GM18502 (cell line): Measurements from ENCODE around the gene BBIP1.
A peak's percentile ranks its signal among the peaks of the same experiment; 100 is the strongest.

Experiments
- ATAC-seq: cut with Tn5 transposase; IDR thresholded peaks from one replicate; pipeline ENCODE4 v1.9.1; 2021; ENCODE audit warnings: mild to moderate bottlenecking; ENCODE audit not compliant: unreplicated experiment, poor library complexity

BBIP1 gene

GRCh38 chr10:110892602-110893288 is 26.2 kb downstream of the BBIP1 start:
- ATAC-seq: no peak

- ATAC-seq: no peak
These were observed 31.4 kb downstream of the BBIP1 start for GRCh38 chr10:110887560-110887959.

GRCh38 chr10:110885932-110886674 is 32.9 kb downstream of the BBIP1 start:
- no peak for ATAC-seq

- no peak for ATAC-seq
These were observed 35.1 kb downstream of the BBIP1 start for GRCh38 chr10:110883924-110884323.

- no peak for ATAC-seq
These were observed 37.1 kb downstream of the BBIP1 start for GRCh38 chr10:110881905-110882304.

GRCh38 chr10:110881247-110881646 is 37.7 kb downstream of the BBIP1 start:
- no peak for ATAC-seq

- ATAC-seq: no peak
These were observed 39.0 kb downstream of the BBIP1 start for GRCh38 chr10:110880012-110880411.

GRCh38 chr10:110876788-110877187 is 42.2 kb downstream of the BBIP1 start:
- ATAC-seq: no peak

GRCh38 chr10:110876000-110876399 is 43.0 kb downstream of the BBIP1 start:
- ATAC-seq: no peak

GRCh38 chr10:110873951-110874350 is 45.0 kb downstream of the BBIP1 start:
- ATAC-seq: no peak

- ATAC-seq: no peak
These were observed 45.7 kb downstream of the BBIP1 start for GRCh38 chr10:110872984-110873923.

GRCh38 chr10:110872145-110872983 is 46.6 kb downstream of the BBIP1 start:
- ATAC-seq: peak; percentile 46

GRCh38 chr10:110871298-110872084 is 47.5 kb downstream of the BBIP1 start, which contains the start of gene PDCD4:
Gene PDCD4, plus strand, starts transcription at chr10:110871928. Its CDS starts 4,100 bp downstream, at chr10:110876028.
- peak; percentile 80 for ATAC-seq

GRCh38 chr10:110870823-110871297 is 48.1 kb downstream of the BBIP1 start:
- ATAC-seq: no peak

GRCh38 chr10:110868981-110869380 is 50.0 kb downstream of the BBIP1 start:
- no peak for ATAC-seq

- ATAC-seq: no peak
These were observed 51.0 kb downstream of the BBIP1 start for GRCh38 chr10:110867807-110868465.

- peak; percentile 30 for ATAC-seq
These were observed 51.8 kb downstream of the BBIP1 start for GRCh38 chr10:110867011-110867806.
